ENCODE measurements around the gene KIF18B. TPM values are rescaled to one million over a fixed set of nuclear protein-coding genes. Genes with fewer than 3 reads are reported as not detected.

The KIF18B gene
- total and polyA plus RNA-seq, 2 of the 8 experiments (the other 6 are each of a cell fraction or from before 2014, with no cell fraction given), result 39.0 to 59.4 TPM

GRCh38 chr17:44913676-44914075, 33.9 kb downstream of the KIF18B start (continued):
- TF ChIP-seq JUN (IDR thresholded peaks at IDR 0.05; ENCODE audit: low read depth, low read length) (no peak), EGR1 (IDR thresholded peaks at IDR 0.05; ENCODE audit: borderline replicate concordance, low read depth, low read length) (no peak), CHD1 (IDR thresholded peaks at IDR 0.05; ENCODE audit: low read depth, low read length) (no peak), SIN3A (conservative IDR thresholded peaks at IDR 0.05 in 1 of 2, IDR thresholded peaks at IDR 0.05 in 1 of 2; ENCODE audit: low read depth in 1 of 2, low read length in 2 of 2) (no peak), KDM5A (IDR thresholded peaks at IDR 0.05; ENCODE audit: low read length) (no peak), EZH2 (IDR thresholded peaks at IDR 0.05; ENCODE audit: low read depth, low read length, severe bottlenecking) (no peak)
